Skeletal muscle tissue (tissue), 4 donors: ENCODE measurements around the gene TUBB. TPM values are rescaled to one million over a fixed set of nuclear protein-coding genes. Genes with fewer than 3 reads are reported as not detected.
A peak's percentile ranks its signal among the peaks of the same experiment; 100 is the strongest.
"Not testable (repeated sequence)": the region's sequence is repeated elsewhere in the genome, so short reads cannot be mapped to it uniquely, and the experiment has no call there.

Experiments used
- H3K27ac ChIP-seq: one replicate; pipeline ENCODE4 v1.7.0; 2013; ENCODE audit warnings: mild to moderate bottlenecking, low read depth, low read length, inconsistent platforms
- H3K27me3 ChIP-seq, 3 donors: one replicate each; pipeline ENCODE4 v1.7.0; 2013; ENCODE audit warnings: low read length in 3 of 3; ENCODE audit not compliant: control insufficient read depth in 3 of 3, insufficient read depth in 3 of 3
- H3K36me3 ChIP-seq, 3 donors: one replicate each; pipeline ENCODE4 v1.7.0; 2013; ENCODE audit warnings: low read length in 3 of 3; ENCODE audit not compliant: control insufficient read depth in 3 of 3, insufficient read depth in 3 of 3
- H3K4me1 ChIP-seq, 3 donors: one replicate each; pipeline ENCODE4 v1.7.0; 2013; ENCODE audit warnings: low read length in 3 of 3, mild to moderate bottlenecking in 3 of 3; ENCODE audit not compliant: control insufficient read depth in 3 of 3, insufficient read depth in 3 of 3
- H3K4me3 ChIP-seq, 3 donors: one replicate each; pipeline ENCODE4 v1.7.0; 2013; ENCODE audit warnings: low read length in 3 of 3
- H3K9ac ChIP-seq, 3 donors: one replicate each; pipeline ENCODE4 v1.7.0; 2013; ENCODE audit warnings: low read length in 3 of 3, mild to moderate bottlenecking in 3 of 3, moderate library complexity in 2 of 3, low read depth in 1 of 3
- H3K9me3 ChIP-seq, 3 donors: one replicate each; pipeline ENCODE4 v1.7.0; 2013; ENCODE audit warnings: low read length in 3 of 3; ENCODE audit not compliant: control insufficient read depth in 3 of 3
- total RNA-seq: library from RNA; depleted of rRNA; stranded (reverse); fragments of >200 nt; gene quantifications from one replicate; pipeline ENCODE4 v1.2.3, GENCODE V29; 2014
- donor health status: Osteomylitis.

TUBB gene
- total RNA-seq, 1 donor from 2014 or later = 317 TPM

DNA sequence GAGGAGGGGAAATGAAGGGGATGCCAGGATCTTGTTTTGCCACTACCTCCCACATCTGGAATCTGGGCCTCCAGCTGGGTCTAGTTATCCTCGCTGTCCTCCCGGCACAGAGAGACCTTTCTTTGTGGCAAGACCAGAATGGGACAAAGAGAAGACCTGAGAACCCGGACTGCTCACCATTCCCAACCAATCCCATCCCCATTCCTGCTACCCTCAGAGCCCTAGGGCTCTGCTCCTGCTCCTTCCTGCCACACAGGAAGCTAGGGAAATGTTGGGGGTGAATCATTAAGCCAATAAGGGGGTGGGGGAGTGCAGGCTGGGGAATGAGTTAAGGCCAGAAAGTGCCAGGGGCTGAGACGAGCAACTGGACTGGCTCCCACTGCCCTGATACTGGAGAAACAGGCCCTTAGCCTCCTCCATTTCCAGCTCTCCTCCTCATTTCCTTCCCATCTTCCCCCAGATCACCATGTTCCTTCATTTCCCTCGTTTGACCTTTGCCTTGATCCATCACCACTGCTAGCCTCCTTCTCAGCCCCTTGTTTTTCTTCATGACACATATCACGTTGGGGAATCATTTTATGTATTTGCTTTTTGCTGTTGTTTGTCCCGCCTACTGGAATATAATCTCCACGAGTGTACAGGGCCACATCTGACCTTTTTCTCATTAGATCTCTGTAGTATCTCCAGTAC lies 28.8 kb downstream of the TUBB start:
- no peak overlapping the region for H3K27ac ChIP-seq
- H3K36me3 ChIP-seq = no peaks in the 10 kb centered on the region
- H3K9me3 ChIP-seq = no peaks in the 10 kb centered on the region
- H3K27me3 ChIP-seq = no peaks in the 10 kb centered on the region
- no peak overlapping the region for H3K4me3 ChIP-seq
- H3K4me1 ChIP-seq = peaks cover 22 to 31% (median 26%) of the 10 kb centered on the region in 3 donors
- H3K9ac ChIP-seq = no peak overlapping the region

DNA sequence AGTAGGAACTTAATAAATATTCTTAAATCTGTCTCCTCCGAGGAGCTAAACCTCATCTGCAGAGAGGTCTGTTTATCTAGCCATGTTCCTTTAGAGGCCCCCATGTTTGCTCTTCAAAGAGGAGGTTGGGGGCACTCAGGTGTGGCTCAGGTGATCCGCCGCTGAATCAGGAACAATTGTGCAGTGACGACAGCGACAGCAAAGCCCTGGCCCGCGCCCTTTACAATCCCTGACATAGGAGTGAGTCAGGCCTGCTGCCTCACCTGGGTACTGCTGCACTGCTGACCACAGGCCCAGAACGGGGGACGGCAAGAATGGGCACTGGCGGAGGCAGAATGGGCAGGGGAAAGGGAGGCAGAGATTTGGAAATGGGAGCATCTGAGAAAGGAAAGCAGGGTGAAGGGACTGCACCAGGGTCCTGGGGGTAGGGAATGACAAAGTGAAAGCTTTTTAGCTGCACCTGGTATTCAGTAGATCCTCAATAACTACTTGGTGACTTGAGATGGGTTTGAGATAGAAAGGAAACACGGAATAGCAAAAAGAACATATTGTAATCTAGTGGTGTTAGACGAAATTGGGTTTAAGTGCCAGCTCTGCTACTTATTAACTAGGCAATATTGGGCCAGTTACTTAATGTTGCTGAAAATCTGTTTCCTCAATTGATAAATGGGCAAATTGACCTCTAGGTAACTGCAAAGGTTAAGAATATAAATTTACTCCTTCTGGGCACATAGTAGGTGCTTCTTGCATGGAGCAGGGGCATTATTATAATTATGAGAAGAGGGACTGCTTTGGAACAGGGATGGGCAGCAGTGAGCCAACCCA lies 29.6 kb downstream of the TUBB start:
- H3K4me1 ChIP-seq = peaks cover 18 to 25% (median 22%) of the 10 kb centered on the region in 3 donors
- no peaks in the 10 kb centered on the region for H3K27me3 ChIP-seq
- H3K27ac ChIP-seq = no peak overlapping the region
- H3K4me3 ChIP-seq = no peak overlapping the region
- no peak overlapping the region for H3K9ac ChIP-seq
- no peaks in the 10 kb centered on the region for H3K36me3 ChIP-seq
- H3K9me3 ChIP-seq = no peaks in the 10 kb centered on the region

DNA sequence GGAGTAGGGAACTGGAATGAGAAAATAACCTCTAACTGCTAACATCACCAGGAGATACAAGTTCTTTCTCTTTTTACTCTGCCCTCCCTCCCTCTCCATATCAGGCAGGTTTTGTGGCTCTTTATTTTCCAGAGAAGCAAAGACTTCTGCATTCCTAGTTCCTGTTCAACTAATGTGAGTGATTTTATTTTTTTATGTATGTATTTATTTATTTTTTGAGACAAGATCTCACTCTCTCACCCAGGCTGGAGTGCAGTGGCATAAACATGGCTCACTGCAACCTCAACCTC lies 30.2 kb downstream of the TUBB start:
- Histone ChIP-seq H3K4me1 (peaks cover 18 to 23% (median 22%) of the 10 kb centered on the region in 3 donors), H3K36me3 (no peaks in the 10 kb centered on the region), H3K27ac (no peak overlapping the region), H3K9me3 (no peaks in the 10 kb centered on the region), H3K9ac (no peak overlapping the region), H3K4me3 (no peak overlapping the region), H3K27me3 (no peaks in the 10 kb centered on the region)

DNA sequence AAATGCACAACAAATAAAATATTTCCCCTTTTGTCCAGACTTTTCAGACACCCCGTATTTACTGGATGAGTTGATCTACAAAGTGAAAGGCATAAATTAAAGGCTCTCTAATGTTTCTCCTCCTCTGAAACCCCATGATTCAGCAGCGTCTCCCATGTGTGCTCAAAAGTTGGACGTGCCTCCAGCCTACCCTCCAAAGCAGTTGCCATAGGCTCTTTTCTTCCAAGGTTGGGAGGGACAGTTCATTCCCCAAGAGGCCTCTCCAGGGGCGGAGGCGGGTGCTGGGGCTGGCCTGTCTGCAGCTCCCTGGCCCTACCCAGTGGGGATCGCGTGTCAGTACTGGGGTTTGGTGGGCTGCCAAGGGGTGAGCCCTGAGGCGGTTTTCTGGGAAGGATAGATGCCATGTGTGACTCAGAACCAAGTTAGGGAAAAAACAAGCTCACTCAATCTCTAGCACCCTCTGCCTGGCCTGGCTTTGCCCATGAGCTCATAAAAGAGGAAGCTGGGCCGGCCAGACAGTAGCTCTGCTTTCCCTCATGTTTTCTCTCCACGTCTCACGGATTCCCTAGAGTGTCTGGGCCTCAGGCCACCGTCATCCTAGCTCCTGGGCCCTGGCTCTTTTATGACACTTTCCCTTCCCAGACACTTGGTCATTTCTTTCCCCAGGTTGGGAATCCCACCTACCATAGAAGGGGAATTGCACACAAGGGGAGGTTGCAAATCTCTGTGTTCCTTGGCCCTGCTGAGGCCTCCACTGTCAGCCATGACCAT lies 32.2 kb downstream of the TUBB start:
- Histone ChIP-seq H3K4me3 (peak overlapping the region in 2 of 3 donors; percentile 17 to 45), H3K36me3 (no peaks in the 10 kb centered on the region), H3K27me3 (no peaks in the 10 kb centered on the region), H3K4me1 (peaks cover 18 to 27% (median 23%) of the 10 kb centered on the region in 3 donors), H3K9me3 (no peaks in the 10 kb centered on the region), H3K9ac (peak overlapping the region; percentile 68 to 79 (median 70)), H3K27ac (peak overlapping the region; percentile 97)

DNA sequence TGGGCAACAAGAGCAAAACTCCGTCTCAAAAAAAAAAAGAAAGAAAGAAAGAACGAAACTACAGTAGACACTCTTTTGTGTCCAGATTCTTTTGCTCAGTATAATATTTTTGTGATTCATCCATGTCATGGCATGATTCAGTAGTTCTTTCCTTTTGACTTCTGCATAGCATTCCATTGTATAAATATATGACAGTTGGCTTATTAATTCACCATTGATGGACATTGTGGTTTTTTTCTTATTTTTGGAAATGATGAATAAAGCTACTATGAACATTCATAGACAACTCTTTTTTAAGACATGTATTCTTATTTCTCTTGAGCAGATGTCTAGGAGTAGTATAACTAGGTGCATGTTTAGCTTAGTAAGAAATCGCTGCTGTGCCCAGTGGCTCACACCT lies 34.5 kb downstream of the TUBB start:
- H3K4me3 ChIP-seq = no peak overlapping the region
- no peaks in the 10 kb centered on the region for H3K36me3 ChIP-seq
- H3K9me3 ChIP-seq = no peaks in the 10 kb centered on the region
- H3K27me3 ChIP-seq = no peaks in the 10 kb centered on the region
- peaks cover 22 to 39% (median 39%) of the 10 kb centered on the region in 3 donors for H3K4me1 ChIP-seq
- H3K9ac ChIP-seq = no peak overlapping the region
- no peak overlapping the region for H3K27ac ChIP-seq

DNA sequence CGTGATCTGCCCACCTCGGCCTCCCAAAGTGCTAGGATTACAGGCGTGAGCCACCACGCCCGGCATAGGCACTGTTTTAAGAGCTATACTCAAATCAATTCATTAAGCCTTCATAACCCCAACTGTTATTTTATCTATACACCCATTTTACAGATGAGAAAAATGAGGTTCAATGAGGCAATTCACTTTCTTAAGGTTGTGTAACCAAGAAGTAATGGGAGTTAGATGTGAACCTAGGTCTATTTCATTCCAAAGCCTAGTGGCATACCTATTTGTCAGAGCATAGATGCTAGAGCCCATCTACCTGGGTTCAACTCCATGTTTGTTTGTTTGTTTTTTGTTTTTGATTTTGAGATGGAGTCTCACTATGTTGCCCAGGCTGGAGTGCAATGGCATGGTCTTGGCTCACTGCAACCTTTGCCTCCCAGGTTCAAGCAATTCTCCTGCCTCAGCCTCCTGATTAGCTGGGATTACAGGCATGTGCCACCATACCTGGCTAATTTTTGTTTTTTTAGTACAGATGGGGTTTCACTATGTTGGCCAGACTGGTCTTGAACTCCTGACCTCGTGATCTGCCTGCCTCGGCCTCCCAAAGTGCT lies 36.4 kb downstream of the TUBB start:
- not testable (repeated sequence) for H3K4me3 ChIP-seq, H3K36me3 ChIP-seq, H3K9me3 ChIP-seq, H3K27ac ChIP-seq, H3K9ac ChIP-seq, H3K27me3 ChIP-seq
- peaks cover 19 to 42% (median 40%) of the 10 kb centered on the region in 3 donors for H3K4me1 ChIP-seq

DNA sequence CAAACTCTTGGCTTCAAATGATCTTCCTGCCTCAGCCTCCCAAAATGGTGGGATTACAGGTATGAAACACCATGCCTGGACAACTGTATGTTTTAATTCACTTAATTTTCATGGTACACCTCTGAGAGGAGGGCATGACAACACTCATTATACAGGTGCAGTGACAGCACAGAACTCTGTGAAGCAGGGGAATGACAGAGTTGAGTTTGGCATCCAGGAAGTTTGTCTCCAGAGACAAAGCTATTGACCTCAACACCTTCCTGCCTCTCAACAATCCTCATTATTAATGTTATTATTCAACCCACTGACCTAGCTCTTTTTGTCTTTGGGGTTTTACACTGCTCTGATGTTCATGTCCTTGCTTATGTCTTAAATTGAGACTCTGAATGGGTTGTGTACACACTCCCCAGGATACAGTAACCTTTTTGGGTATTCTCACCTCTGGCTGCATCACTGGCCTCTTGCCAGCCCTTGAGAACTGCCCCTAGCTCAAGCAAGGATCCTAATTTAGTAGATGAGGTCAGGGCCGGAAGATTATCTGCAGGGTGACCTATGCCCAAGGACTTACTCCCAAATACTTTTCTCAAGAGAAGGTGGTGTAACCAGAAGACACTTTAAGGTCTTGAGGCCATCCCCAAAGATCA lies 37.2 kb downstream of the TUBB start:
- H3K9me3 ChIP-seq = no peaks in the 10 kb centered on the region
- H3K4me1 ChIP-seq = peaks cover 13 to 34% (median 32%) of the 10 kb centered on the region in 3 donors
- no peaks in the 10 kb centered on the region for H3K27me3 ChIP-seq
- no peaks in the 10 kb centered on the region for H3K36me3 ChIP-seq
- no peak overlapping the region for H3K4me3 ChIP-seq
- H3K9ac ChIP-seq = no peak overlapping the region
- no peak overlapping the region for H3K27ac ChIP-seq

DNA sequence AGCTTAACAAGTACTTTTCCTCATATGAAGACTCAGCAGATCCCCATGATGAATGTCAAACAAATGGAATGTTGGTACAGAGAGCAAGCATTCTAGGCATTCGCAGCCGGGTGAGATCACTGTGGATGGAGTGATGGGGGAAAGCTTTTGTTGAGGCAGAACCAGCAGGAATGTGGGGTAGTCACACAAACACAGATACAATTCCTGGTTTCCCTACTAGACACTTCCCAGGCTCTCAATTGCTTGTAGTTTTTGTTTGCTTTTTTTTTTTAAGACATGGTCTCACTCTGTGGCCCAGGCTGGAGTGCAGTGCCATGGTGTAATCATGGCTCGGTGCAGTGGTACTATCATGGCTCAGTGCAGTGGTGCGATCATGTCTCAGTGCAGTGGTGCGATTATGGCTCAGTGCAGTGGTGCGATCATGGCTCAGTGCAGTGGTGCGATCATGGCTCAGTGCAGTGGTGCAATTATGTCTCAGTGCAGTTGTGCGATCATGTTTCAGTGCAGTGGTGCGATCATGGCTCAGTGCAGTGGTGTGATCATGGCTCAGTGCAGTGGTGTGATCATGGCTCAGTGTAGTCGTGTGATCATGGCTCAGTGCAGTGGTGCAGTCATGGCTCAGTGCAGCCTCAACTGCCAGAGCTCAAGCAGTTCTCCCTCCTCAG lies 39.6 kb downstream of the TUBB start:
- no peaks in the 10 kb centered on the region for H3K36me3 ChIP-seq
- H3K9ac ChIP-seq = peak overlapping the region in 1 of 3 donors; percentile 1
- H3K27me3 ChIP-seq = no peaks in the 10 kb centered on the region
- H3K4me1 ChIP-seq = peaks cover 14 to 33% (median 29%) of the 10 kb centered on the region in 3 donors
- H3K9me3 ChIP-seq = no peaks in the 10 kb centered on the region
- peak overlapping the region in 1 of 3 donors; percentile 29 for H3K4me3 ChIP-seq
- H3K27ac ChIP-seq = peak overlapping the region; percentile 12

DNA sequence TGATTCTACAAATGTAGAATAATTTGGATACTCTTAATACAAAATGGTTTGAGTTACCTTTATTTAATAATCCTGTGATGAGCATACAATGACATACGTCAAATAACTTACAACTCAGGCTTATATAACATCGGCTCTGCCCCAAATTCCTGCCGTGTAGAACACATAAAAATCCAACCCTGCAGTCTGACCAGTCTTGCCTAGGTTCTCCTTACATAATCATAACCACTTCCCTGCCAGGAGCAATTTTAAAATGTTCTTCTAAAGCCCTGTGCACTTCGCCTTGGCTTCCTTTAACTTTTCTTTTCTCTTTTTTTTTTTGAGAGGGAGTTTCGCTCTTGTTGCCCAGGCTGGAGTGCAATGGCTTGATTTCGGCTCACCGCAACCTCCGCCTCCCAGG lies 40.4 kb downstream of the TUBB start:
- H3K27me3 ChIP-seq = no peaks in the 10 kb centered on the region
- peaks cover 14 to 33% (median 29%) of the 10 kb centered on the region in 3 donors for H3K4me1 ChIP-seq
- no peak overlapping the region for H3K4me3 ChIP-seq
- no peaks in the 10 kb centered on the region for H3K36me3 ChIP-seq
- H3K9me3 ChIP-seq = no peaks in the 10 kb centered on the region
- H3K9ac ChIP-seq = no peak overlapping the region
- H3K27ac ChIP-seq = no peak overlapping the region
